ENCODE data around the gene TFF1.

DNA sequence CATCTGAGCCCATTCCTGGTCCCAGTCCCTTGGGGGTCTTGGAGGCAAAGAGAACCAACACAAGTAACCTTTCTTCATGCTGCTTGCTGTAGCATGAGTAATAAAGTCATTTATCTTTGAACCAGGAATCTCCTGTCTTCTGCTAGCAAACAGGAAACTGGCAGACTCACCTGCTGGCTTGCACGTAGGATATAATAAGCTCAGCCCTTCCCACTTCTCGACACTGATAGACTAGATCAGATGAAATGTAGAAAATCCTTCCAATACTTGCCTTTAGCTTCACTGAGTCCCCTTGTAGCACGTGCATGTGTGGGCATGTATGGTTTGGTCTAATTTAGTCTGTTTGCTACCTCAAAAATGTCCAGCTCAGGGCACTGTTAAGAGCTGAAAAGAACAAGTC is 9.0 kb downstream of the TFF1 start:
- TF ChIP-seq GATA3 (IDR thresholded peaks at IDR 0.05; ENCODE audit: low read depth, low read length) (no peak), GATA2 (IDR thresholded peaks at IDR 0.05; ENCODE audit: low read depth, low read length) (no peak)
